NCI-H1930 (cell line): ENCODE measurements around the gene PRTG.
"Not testable (repeated sequence)": the region's sequence is repeated elsewhere in the genome, so short reads cannot be mapped to it uniquely, and the experiment has no call there.

Experiments used
- DNase-seq, 2 experiments: peaks; one replicate each; lab custom pipeline; 2025; lab: John Stamatoyannopoulos, UW

PRTG gene

GRCh38 chr15:55742498-55742926 lies 440 bp downstream of the PRTG start:
- DNase-seq, result peak in 1 of 2 experiments; percentile 35

- DNase-seq, result no peak
Observed at GRCh38 chr15:55741833-55742497, 987 bp downstream of the PRTG start.

- DNase-seq, result no peak
Observed at GRCh38 chr15:55740981-55741832, 1.7 kb downstream of the PRTG start.

- no peak for DNase-seq
Observed at GRCh38 chr15:55740359-55740878, 2.5 kb downstream of the PRTG start.

GRCh38 chr15:55739641-55740040 lies 3.3 kb downstream of the PRTG start:
- no peak for DNase-seq

GRCh38 chr15:55738715-55739114 lies 4.2 kb downstream of the PRTG start:
- DNase-seq, result no peak

- DNase-seq, result no peak
Observed at GRCh38 chr15:55737373-55737772, 5.6 kb downstream of the PRTG start.

- DNase-seq, result no peak
Observed at GRCh38 chr15:55736756-55737155, 6.2 kb downstream of the PRTG start.

- no peak for DNase-seq
Observed at GRCh38 chr15:55734641-55735040, 8.3 kb downstream of the PRTG start.

GRCh38 chr15:55733461-55733860 lies 9.5 kb downstream of the PRTG start:
- DNase-seq, result not testable (repeated sequence)

- no peak for DNase-seq
Observed at GRCh38 chr15:55721554-55722185, 21.3 kb downstream of the PRTG start.

- no peak for DNase-seq
Observed at GRCh38 chr15:55715355-55716076, 27.4 kb downstream of the PRTG start.

GRCh38 chr15:55714064-55714463 lies 28.9 kb downstream of the PRTG start:
- DNase-seq, result no peak

- no peak for DNase-seq
Observed at GRCh38 chr15:55712363-55712762, 30.6 kb downstream of the PRTG start.

GRCh38 chr15:55710286-55710685 lies 32.7 kb downstream of the PRTG start:
- no peak for DNase-seq

GRCh38 chr15:55709458-55709857 lies 33.5 kb downstream of the PRTG start:
- no peak for DNase-seq

GRCh38 chr15:55708720-55709119 lies 34.2 kb downstream of the PRTG start:
- no peak for DNase-seq

GRCh38 chr15:55707951-55708350 lies 35.0 kb downstream of the PRTG start:
- DNase-seq, result no peak

- no peak for DNase-seq
Observed at GRCh38 chr15:55707518-55707917, 35.4 kb downstream of the PRTG start.

- no peak for DNase-seq
Observed at GRCh38 chr15:55703873-55704301, 39.1 kb downstream of the PRTG start.

- DNase-seq, result no peak
Observed at GRCh38 chr15:55700876-55701275, 42.1 kb downstream of the PRTG start.

- no peak for DNase-seq
Observed at GRCh38 chr15:55698653-55699052, 44.3 kb downstream of the PRTG start.
